ENCODE data around the gene IGLON5.

Gene IGLON5

GRCh38 chr19:51318687-51319648, 7.5 kb downstream of the IGLON5 start:
- no peak for DNase-seq

- no peak for DNase-seq
These were observed 8.3 kb downstream of the IGLON5 start for GRCh38 chr19:51319649-51320279.

GRCh38 chr19:51320280-51320657, 8.8 kb downstream of the IGLON5 start:
- DNase-seq: no peak

- DNase-seq: no peak
These were observed 10.4 kb downstream of the IGLON5 start for GRCh38 chr19:51321799-51322198.

- no peak for DNase-seq
These were observed 12.2 kb downstream of the IGLON5 start for GRCh38 chr19:51323481-51324166.

- DNase-seq: no peak
These were observed 12.7 kb downstream of the IGLON5 start for GRCh38 chr19:51324167-51324481.

GRCh38 chr19:51325161-51325976, 13.9 kb downstream of the IGLON5 start:
- no peak for DNase-seq

- DNase-seq: no peak
These were observed 15.0 kb downstream of the IGLON5 start for GRCh38 chr19:51326216-51327065.

GRCh38 chr19:51327066-51328001, 15.9 kb downstream of the IGLON5 start:
- DNase-seq: no peak

GRCh38 chr19:51329411-51329810, 18.0 kb downstream of the IGLON5 start:
- no peak for DNase-seq

- DNase-seq: no peak
These were observed 18.9 kb downstream of the IGLON5 start for GRCh38 chr19:51330366-51330765.

- no peak for DNase-seq
These were observed 19.7 kb downstream of the IGLON5 start for GRCh38 chr19:51331193-51331592.

- no peak for DNase-seq
These were observed 20.3 kb downstream of the IGLON5 start for GRCh38 chr19:51331716-51332115.

- DNase-seq: peak; percentile 57
These were observed 22.5 kb downstream of the IGLON5 start for GRCh38 chr19:51333836-51334460.

GRCh38 chr19:51337141-51337860, 25.9 kb downstream of the IGLON5 start:
- no peak for DNase-seq

- no peak for DNase-seq
These were observed 26.6 kb downstream of the IGLON5 start for GRCh38 chr19:51337861-51338562.

- peak; percentile 84 for DNase-seq
These were observed 27.3 kb downstream of the IGLON5 start for GRCh38 chr19:51338563-51339312.

GRCh38 chr19:51339313-51339686, 27.9 kb downstream of the IGLON5 start:
- DNase-seq: peak; percentile 54
